DOHH2 (cell line): ENCODE data around the gene FAM193A.
"Not testable (repeated sequence)": the region's sequence is repeated elsewhere in the genome, so short reads cannot be mapped to it uniquely, and the experiment has no call there.

ENCODE experiments used
- H3F3A ChIP-seq: fragments of 200-600 bp; sonication (generic), shearing (Covaris generic); 2 replicates; pipeline ENCODE4 v1.6.0; 2016; ENCODE audit warnings: antibody characterized with exemption, mild to moderate bottlenecking; ENCODE audit not compliant: control insufficient read depth, insufficient read depth
- H3K27ac ChIP-seq: fragments of 200-600 bp; sonication (generic); 2 replicates; pipeline ENCODE4 v1.5.1; 2014; ENCODE audit warnings: low read depth, mild to moderate bottlenecking, low read length, moderate library complexity
- H3K27me3 ChIP-seq: fragments of 200-600 bp; sonication (generic); 2 replicates; pipeline ENCODE4 v1.6.1; 2014; ENCODE audit warnings: mild to moderate bottlenecking, low read length, mixed read lengths; ENCODE audit not compliant: control insufficient read depth
- H3K36me3 ChIP-seq: fragments of 200-600 bp; sonication (generic); 2 replicates; pipeline ENCODE4 v1.6.1; 2014; ENCODE audit warnings: mild to moderate bottlenecking, low read length, moderate library complexity, mixed read lengths; ENCODE audit not compliant: control insufficient read depth
- H3K4me1 ChIP-seq: fragments of 200-600 bp; sonication (generic); 2 replicates; pipeline ENCODE4 v1.6.1; 2014; ENCODE audit warnings: mild to moderate bottlenecking, low read length, mixed read lengths; ENCODE audit not compliant: control insufficient read depth
- H3K4me2 ChIP-seq: fragments of 200-600 bp; sonication (generic); 2 replicates; pipeline ENCODE4 v1.6.0; 2014; ENCODE audit warnings: mild to moderate bottlenecking, low read length, moderate library complexity
- H3K4me3 ChIP-seq: fragments of 200-600 bp; sonication (generic); 2 replicates; pipeline ENCODE4 v1.5.1; 2014; ENCODE audit warnings: mild to moderate bottlenecking, low read length, mixed read lengths
- H3K79me2 ChIP-seq: fragments of 200-600 bp; sonication (generic); 2 replicates; pipeline ENCODE4 v1.6.1; 2014; ENCODE audit warnings: mild to moderate bottlenecking, low read length, mixed read lengths; ENCODE audit not compliant: control insufficient read depth
- H3K9me2 ChIP-seq: fragments of 200-600 bp; sonication (generic); replicated peaks from 2 replicates; pipeline ENCODE4 v1.6.1; 2014; ENCODE audit warnings: mild to moderate bottlenecking, low read length, mixed read lengths; ENCODE audit not compliant: control insufficient read depth
- H3K9me3 ChIP-seq: fragments of 200-600 bp; sonication (generic); 2 replicates; pipeline ENCODE4 v1.6.1; 2014; ENCODE audit warnings: antibody characterized with exemption, low read length, mixed read lengths; ENCODE audit not compliant: control insufficient read depth, insufficient read depth
- H4K20me1 ChIP-seq: fragments of 200-600 bp; sonication (generic); 2 replicates; pipeline ENCODE4 v1.6.0; 2014; ENCODE audit warnings: low read depth, mild to moderate bottlenecking, antibody characterized with exemption, low read length, moderate library complexity; ENCODE audit not compliant: control insufficient read depth, insufficient read depth
- CTCF ChIP-seq: fragments of 200-600 bp; sonication (generic); IDR thresholded peaks from one replicate; pipeline ENCODE4 v1.5.1; 2014; ENCODE audit warnings: antibody characterized with exemption, mild to moderate bottlenecking, low read depth, low read length; ENCODE audit not compliant: poor library complexity, severe bottlenecking
- EZH2phosphoT487 ChIP-seq: fragments of 200-600 bp; sonication (generic); IDR thresholded peaks from 2 replicates; pipeline ENCODE4 v1.6.1; 2017; ENCODE audit warnings: borderline replicate concordance, mild to moderate bottlenecking, antibody characterized with exemption, low read length, moderate library complexity, mixed read lengths

FAM193A gene

GRCh38 chr4:2511645-2512131 lies 24.8 kb upstream of the FAM193A start:
- H3K79me2 ChIP-seq: peaks cover 29% of the 10 kb centered on the region
- no peaks in the 10 kb centered on the region for H3K27me3 ChIP-seq
- H3K4me2 ChIP-seq: no peak overlapping the region
- no peak overlapping the region for H3K27ac ChIP-seq
- TF ChIP-seq CTCF (no peak), EZH2phosphoT487 (no peak)
- H4K20me1 ChIP-seq: 0 out of 2 replicates have a peak, but pooled peaks cover 5% of the 10 kb centered on the region
- peaks cover 87% of the 10 kb centered on the region for H3K36me3 ChIP-seq
- H3F3A ChIP-seq: no peaks in the 10 kb centered on the region
- no peaks in the 10 kb centered on the region for H3K9me2 ChIP-seq
- H3K4me1 ChIP-seq: peaks cover 9% of the 10 kb centered on the region
- no peaks in the 10 kb centered on the region for H3K9me3 ChIP-seq
- H3K4me3 ChIP-seq: no peak overlapping the region

DNA sequence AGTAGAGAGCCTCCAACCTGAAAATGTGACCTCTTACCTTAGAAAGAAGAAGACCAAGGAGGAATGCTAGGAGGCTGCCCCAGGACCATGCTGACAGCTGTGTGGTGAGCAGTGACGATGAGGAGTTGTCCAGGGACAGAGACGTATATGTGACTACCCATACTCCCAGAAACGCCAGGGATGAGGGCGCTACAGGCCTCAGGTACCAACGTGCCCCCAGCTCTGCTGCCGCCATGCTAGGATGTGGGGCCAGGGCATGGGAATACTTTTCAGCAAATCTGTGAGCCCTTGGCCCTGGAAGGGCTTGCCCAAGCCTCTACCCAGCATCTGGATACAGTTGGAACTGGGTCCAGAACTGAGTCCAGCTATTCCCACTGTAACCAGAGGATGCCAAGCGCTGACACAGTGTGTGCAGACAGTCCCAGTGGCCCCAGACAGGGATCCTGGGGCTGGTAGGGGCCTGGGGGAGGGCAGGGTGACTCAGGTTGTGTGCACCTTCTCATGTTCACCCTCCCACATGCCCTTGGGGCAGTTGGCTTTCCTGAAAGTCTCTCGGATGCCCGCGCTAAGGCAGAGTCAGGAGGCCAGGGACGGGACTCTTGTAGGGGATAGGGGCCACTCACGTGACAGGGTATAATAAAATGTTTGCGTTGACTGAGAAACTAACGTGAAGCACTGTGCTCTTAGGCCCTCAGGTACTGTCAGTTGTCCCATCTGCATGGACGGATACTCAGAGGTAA lies 23.9 kb upstream of the FAM193A start:
- Histone ChIP-seq H3K4me1 (peaks cover 9% of the 10 kb centered on the region), H3K9me3 (no peaks in the 10 kb centered on the region), H3K36me3 (peaks cover 79% of the 10 kb centered on the region), H3F3A (no peaks in the 10 kb centered on the region), H3K27ac (no peak overlapping the region), H3K4me3 (no peak overlapping the region), H4K20me1 (0 out of 2 replicates have a peak, but pooled peaks cover under 1% of the 10 kb centered on the region), H3K9me2 (no peaks in the 10 kb centered on the region), H3K27me3 (no peaks in the 10 kb centered on the region), H3K4me2 (no peak overlapping the region), H3K79me2 (peaks cover 21% of the 10 kb centered on the region)
- TF ChIP-seq CTCF: no peak
- no peak for TF ChIP-seq EZH2phosphoT487

DNA sequence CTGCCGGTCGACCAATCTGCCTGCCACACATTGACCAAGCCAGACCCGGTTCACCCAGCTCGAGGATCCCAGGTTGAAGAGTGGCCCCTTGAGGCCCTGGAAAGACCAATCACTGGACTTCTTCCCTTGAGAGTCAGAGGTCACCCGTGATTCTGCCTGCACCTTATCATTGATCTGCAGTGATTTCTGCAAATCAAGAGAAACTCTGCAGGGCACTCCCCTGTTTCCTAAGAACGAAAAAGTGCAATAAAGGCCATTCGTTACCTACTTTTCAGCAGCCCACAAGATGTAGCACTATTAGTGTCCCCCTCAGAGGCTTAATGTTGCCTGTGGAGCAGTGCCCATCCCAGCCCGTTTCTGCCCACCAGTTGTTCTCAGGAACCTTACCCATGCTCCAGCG lies 22.3 kb upstream of the FAM193A start:
- peaks cover 12% of the 10 kb centered on the region for H3K79me2 ChIP-seq
- H3K4me1 ChIP-seq, H3K9me3 ChIP-seq, H3K9me2 ChIP-seq, H3K27ac ChIP-seq, H3K4me3 ChIP-seq, H3K4me2 ChIP-seq, H3K27me3 ChIP-seq, H4K20me1 ChIP-seq, H3F3A ChIP-seq: not testable (repeated sequence)
- H3K36me3 ChIP-seq: peaks cover 65% of the 10 kb centered on the region

- peaks cover 58% of the 10 kb centered on the region for H3K36me3 ChIP-seq
- H3K27me3 ChIP-seq: not testable (repeated sequence)
These were observed 21.5 kb upstream of the FAM193A start for GRCh38 chr4:2514944-2515343.

More at GRCh38 chr4:2514944-2515343, 21.5 kb upstream of the FAM193A start:
- not testable (repeated sequence) for H3K9me3 ChIP-seq, H3K4me1 ChIP-seq, H3F3A ChIP-seq, H3K27ac ChIP-seq, H3K4me3 ChIP-seq, H3K4me2 ChIP-seq, H3K9me2 ChIP-seq, H4K20me1 ChIP-seq, H3K79me2 ChIP-seq
